Glutamatergic neuron (in vitro differentiated cells): ENCODE measurements around the gene ELFN1. TPM values are rescaled to one million over a fixed set of nuclear protein-coding genes. Genes with fewer than 3 reads are reported as not detected.

Experiments
- DNase-seq: peaks from one replicate; pipeline ENCODE4 v3.0.0; 2022
- H3K27ac Mint-ChIP-seq: one replicate; pipeline ENCODE4 v1.8.0; 2020; ENCODE audit warnings: mild to moderate bottlenecking, mixed read lengths, inconsistent platforms; ENCODE audit not compliant: unreplicated experiment
- H3K27me3 Mint-ChIP-seq: one replicate; pipeline ENCODE4 v1.8.0; 2020; ENCODE audit warnings: mild to moderate bottlenecking, moderate library complexity, mixed read lengths, inconsistent platforms; ENCODE audit not compliant: unreplicated experiment
- H3K36me3 Mint-ChIP-seq: one replicate; pipeline ENCODE4 v1.8.0; 2020; ENCODE audit warnings: mild to moderate bottlenecking, mixed read lengths, inconsistent platforms; ENCODE audit not compliant: unreplicated experiment
- H3K4me1 Mint-ChIP-seq: one replicate; pipeline ENCODE4 v1.8.0; 2020; ENCODE audit warnings: mild to moderate bottlenecking, low read depth, mixed read lengths, inconsistent platforms; ENCODE audit not compliant: unreplicated experiment
- H3K4me3 Mint-ChIP-seq: one replicate; pipeline ENCODE4 v1.8.0; 2020; ENCODE audit warnings: mild to moderate bottlenecking, mixed read lengths, inconsistent platforms; ENCODE audit not compliant: unreplicated experiment
- H3K9me3 Mint-ChIP-seq: one replicate; pipeline ENCODE4 v1.8.0; 2020; ENCODE audit warnings: mild to moderate bottlenecking, moderate library complexity, mixed read lengths, inconsistent platforms; ENCODE audit not compliant: unreplicated experiment
- total RNA-seq: library from RNA; stranded (reverse); fragmentation: NEBNext Ultra II Directional; extraction: Animal tissue kit (Norgen Biotek cat#: 25700); gene quantifications from one replicate; pipeline ENCODE4 v1.2.1, GENCODE V29; 2021; ENCODE audit not compliant: unreplicated experiment
- TF ChIP-seq, protein P1 (sequence below): fragments of 200-600 bp; sonication (generic); IDR thresholded peaks from one replicate; pipeline ENCODE4 v1.5.0; 2021; ENCODE audit not compliant: partially characterized antibody, unreplicated experiment

Gene ELFN1
- total RNA-seq, 1 donor from 2014 or later = 40.0 TPM

DNA sequence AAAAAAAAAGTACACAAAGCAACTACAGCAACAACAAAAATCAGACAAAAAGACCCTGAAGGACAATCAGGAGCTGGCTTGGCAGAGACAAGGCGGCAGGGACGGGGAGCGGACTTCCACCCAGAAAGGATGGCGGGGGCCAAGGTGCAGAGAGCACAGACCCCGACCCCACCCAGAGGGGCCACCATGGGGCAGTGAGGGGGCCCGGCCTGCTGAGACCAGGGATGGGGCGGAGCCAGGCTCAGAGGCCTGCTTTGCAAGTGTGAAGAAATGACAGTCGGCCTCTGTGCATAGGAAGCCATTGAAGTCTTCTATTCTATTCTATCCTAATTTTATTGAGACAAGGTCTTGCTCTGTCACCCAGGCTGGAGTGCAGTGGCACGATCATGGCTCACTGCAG, 82.0 kb downstream of the ELFN1 start:
- Mint-ChIP-seq H3K36me3 (peaks cover 3% of the 10 kb centered on the region), H3K9me3 (peaks cover 10% of the 10 kb centered on the region), H3K27me3 (peaks cover 23% of the 10 kb centered on the region), H3K4me3 (no peak overlapping the region), H3K27ac (no peak overlapping the region), H3K4me1 (peaks cover 8% of the 10 kb centered on the region)
- TF ChIP-seq, protein P1, sequence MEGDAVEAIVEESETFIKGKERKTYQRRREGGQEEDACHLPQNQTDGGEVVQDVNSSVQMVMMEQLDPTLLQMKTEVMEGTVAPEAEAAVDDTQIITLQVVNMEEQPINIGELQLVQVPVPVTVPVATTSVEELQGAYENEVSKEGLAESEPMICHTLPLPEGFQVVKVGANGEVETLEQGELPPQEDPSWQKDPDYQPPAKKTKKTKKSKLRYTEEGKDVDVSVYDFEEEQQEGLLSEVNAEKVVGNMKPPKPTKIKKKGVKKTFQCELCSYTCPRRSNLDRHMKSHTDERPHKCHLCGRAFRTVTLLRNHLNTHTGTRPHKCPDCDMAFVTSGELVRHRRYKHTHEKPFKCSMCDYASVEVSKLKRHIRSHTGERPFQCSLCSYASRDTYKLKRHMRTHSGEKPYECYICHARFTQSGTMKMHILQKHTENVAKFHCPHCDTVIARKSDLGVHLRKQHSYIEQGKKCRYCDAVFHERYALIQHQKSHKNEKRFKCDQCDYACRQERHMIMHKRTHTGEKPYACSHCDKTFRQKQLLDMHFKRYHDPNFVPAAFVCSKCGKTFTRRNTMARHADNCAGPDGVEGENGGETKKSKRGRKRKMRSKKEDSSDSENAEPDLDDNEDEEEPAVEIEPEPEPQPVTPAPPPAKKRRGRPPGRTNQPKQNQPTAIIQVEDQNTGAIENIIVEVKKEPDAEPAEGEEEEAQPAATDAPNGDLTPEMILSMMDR = no peak
- no peak for DNase-seq

DNA sequence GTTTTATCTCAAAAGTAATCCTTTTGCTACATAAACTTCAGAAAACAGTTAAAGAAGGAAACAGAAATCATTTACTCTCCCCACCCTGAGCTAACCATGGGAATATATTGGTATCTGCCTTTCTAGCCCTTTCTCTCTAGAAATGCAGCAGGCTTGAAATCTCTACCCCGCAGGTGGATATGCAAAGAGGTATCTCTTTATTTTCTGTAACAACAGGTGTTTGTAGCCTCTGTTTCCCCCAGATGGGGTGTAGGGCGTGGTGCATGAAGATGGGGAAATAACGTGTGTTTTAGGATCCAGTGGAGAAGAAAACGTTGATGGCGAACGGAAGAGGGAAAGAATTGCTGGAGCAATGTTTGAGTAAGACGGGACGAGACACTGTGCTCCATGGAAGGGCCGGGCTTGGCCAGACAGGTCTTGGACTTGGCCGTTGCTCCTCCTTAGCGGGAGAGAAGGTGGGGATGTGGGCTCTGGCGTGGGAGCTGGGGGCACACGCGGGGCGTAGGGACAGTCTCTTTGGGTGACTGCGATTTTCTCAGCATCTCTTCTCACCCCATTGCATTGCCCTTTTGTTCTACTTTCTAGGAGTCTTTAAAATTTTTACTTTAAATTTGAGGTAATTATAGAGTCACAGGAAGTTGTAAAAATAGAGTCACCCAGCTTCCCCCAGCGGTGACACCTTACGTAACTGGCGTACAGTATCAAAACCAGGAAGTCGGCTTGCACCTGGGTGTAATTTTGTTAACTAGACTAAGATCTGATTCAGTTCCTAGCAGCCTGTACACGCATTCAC, 82.9 kb downstream of the ELFN1 start:
- Mint-ChIP-seq H3K4me1 (peaks cover 5% of the 10 kb centered on the region), H3K27ac (no peak overlapping the region), H3K9me3 (peaks cover 6% of the 10 kb centered on the region), H3K4me3 (no peak overlapping the region), H3K27me3 (peaks cover 20% of the 10 kb centered on the region), H3K36me3 (peaks cover 3% of the 10 kb centered on the region)
- DNase-seq = no peak
- TF ChIP-seq, protein P1 = no peak

DNA sequence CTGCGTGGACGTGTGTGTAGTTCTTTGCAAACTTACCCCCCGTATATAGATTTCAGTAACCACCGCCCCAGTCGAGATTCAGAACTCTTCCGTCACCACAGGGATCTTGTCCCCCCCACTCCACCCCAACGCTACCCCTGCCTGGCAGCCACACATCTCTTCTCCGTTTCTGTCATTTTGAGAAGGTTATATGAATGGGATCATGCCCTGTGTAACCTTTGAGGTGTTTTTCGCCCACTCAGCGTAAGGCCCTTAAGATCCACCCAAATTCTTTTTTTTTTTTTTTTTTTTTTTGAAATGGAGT, 83.4 kb downstream of the ELFN1 start:
- Mint-ChIP-seq H3K4me1 (peaks cover 4% of the 10 kb centered on the region), H3K9me3 (peaks cover 4% of the 10 kb centered on the region), H3K36me3 (peaks cover 3% of the 10 kb centered on the region), H3K27me3 (peaks cover 18% of the 10 kb centered on the region), H3K4me3 (no peak overlapping the region), H3K27ac (no peak overlapping the region)
- TF ChIP-seq, protein P1 = no peak
- no peak for DNase-seq

DNA sequence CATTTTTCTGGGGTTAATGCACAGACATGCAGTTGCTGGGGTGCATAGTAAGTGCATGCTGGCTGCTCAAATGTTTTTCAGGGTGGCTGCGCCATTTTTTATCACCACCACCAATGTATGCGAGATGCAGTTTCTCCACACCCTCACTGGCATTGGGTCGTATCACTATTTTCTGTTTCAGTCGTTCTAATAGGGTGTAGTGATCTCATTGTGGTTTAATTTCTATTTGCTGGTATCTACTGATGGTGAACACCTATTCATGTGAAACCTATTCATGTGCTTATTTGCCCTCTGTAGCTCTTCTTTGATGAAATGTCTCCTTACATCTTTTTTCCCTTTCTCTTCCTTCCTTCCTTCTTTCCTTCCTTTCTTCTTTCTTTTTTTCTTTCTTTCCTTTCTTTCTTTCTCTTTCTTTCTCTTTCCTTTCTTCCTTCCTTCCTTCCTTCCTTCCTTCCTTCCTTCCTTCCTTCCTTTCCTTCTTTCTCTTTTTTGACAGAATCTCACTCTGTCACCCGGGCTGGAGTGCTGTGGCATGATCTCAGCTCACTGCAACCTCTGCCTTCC, 84.3 kb downstream of the ELFN1 start:
- Mint-ChIP-seq H3K27me3 (peaks cover 18% of the 10 kb centered on the region), H3K4me1 (peaks cover 4% of the 10 kb centered on the region), H3K4me3 (no peak overlapping the region), H3K27ac (no peak overlapping the region), H3K36me3 (peaks cover 3% of the 10 kb centered on the region), H3K9me3 (peaks cover 4% of the 10 kb centered on the region)
- DNase-seq = no peak
- TF ChIP-seq, protein P1 = no peak
